Hypothalamus (tissue), 51 donors: ENCODE measurements around the gene TMEM176B.
A peak's percentile ranks its signal among the peaks of the same experiment; 100 is the strongest.

ENCODE experiments used
- DNase-seq, 51 donors: peaks; one replicate each; lab custom pipeline; 2025; lab: John Stamatoyannopoulos, UW

Gene TMEM176B

DNA sequence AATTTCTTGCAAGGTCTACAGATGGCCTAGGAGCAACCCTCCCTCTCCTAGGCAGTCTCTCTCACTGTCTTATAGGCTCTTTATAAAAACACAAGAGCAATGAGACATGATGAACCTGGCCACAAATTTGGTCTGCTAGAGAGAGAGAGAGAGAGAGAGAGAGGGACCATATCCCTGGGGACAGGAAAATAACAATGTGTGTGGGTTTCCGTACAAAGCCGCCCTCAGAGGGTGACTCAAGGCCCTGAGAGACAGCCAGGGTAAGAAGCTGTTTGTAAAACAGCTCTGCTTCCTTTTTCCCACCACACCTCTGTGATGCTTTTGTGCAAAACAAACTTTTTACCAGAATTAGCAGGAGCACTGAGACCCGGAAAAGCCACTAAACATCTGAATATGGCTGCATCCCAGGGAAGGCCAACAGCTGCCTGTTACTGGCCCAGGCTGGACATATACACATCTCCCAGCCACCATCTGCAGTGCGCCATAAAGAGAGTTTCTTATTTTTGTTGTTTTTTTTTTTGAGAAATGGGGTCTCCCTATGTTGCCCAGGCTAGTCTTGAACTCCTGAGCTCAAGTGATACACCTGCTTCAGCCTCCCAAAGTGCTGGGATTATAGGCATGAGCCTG lies 44.6 kb downstream of the TMEM176B start:
- DNase-seq = no peak

- DNase-seq = no peak
Measured at GRCh38 chr7:150754951-150755350, 45.2 kb downstream of the TMEM176B start.

DNA sequence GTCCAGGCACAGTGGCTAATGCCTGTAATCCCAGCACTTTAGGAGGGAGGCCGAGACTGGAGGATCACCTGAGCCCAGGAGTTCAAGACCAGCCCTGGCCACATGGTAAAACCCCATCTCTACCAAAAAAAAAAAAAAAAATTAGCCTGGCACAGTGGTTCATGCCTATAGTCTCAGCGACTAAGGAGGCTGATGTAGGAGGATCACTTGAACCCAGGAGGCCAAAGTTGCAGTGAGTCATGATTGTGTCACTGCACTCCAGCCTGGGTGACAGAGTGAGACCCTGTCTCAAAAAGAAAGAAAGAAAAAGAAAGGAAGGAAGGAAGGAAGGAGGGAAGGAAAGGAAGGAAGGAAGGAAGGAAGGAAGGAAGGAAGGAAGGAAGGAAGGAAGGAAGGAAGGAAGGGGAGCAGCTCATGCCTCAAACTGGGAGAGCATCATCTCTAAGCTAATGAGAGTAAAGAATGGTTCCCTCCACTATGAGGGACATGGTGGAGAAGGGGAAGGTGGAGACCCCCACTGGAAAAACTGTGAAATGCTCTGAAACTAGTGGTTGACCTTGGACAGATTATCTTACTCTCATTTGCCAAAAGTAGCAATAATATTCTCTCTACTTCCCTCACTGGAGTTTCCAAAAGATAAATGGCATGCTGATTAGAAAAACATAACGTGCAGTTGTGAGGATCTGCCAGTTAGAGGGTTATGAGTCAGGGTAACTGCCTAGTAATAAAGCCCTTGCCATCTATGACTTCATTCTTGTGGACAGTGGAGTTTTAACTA lies 46.1 kb downstream of the TMEM176B start:
- DNase-seq = no peak

- DNase-seq = peak in 3 of 51 donors; percentile 4 to 26 (median 5)
Measured at GRCh38 chr7:150753239-150753638, 46.9 kb downstream of the TMEM176B start.

DNA sequence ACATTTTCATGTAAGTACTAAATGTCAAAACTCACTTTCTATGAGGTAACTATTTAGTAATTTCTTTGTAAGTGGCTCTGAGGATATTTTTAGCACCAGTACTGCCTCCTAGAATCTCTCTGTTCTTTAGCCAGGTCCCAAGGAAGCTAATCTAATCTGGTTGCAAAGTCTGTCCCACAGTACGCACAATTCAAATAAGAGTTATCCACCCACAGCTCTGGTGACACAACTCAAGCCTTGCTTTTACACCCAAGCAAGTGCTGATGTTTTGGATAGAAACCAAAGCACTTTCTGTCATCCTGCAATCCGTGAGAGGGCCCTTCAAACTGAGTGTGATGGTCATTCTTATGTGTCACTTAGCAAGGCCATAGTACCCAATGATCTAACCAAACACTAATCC lies 48.5 kb downstream of the TMEM176B start:
- no peak for DNase-seq

GRCh38 chr7:150748376-150748775 lies 51.8 kb downstream of the TMEM176B start:
- DNase-seq = no peak

GRCh38 chr7:150746921-150747320 lies 53.2 kb downstream of the TMEM176B start:
- no peak for DNase-seq

GRCh38 chr7:150745876-150746275 lies 54.3 kb downstream of the TMEM176B start:
- DNase-seq = no peak

GRCh38 chr7:150745086-150745485 lies 55.1 kb downstream of the TMEM176B start:
- no peak for DNase-seq

DNA sequence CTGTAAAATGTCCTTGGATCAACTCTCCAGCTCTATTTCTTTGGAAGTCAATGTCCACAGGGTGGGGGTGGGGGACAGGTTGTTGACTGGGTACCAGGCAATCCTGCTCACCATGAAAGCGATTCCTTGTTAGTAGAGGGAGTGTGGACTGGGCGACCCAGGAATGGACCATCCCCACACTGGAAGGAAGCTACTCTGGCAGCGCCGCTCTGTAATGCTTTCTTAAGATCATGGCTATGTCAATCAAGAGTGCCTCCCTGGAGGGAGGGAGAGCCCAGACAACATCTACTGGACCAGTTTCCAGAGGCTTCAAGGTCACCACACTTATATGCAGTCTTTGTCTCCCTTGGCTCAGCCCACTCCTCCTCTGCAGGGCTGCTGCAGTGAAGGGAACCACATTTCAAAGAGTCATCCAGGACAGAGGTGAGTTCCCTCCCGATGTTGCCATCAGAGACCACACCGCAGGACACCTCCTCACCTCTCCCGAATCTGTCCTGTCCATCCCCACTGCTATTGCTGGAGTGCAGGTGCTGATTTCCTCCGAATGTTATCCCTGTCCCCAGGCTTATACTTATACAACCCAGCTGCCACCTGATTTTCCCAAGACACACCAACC lies 56.0 kb downstream of the TMEM176B start:
- DNase-seq = no peak

GRCh38 chr7:150742286-150742968 lies 57.7 kb downstream of the TMEM176B start:
- DNase-seq = no peak
